ACHN (cell line): Measurements from ENCODE around the gene FAM136A.
"Not testable (repeated sequence)": the region's sequence is repeated elsewhere in the genome, so short reads cannot be mapped to it uniquely, and the experiment has no call there.

Experiments
- DNase-seq: peaks from one replicate; pipeline ENCODE4 v3.0.0-alpha.2; 2015
- in situ Hi-C: cut with HindIII; loops from 2 replicates; pipeline ENCODE4 v1.10.0; 2017; ENCODE audit warnings: low sequenced_read_pairs, low pct_ligation_motif_present, low pct_unique_long_range_greater_than_20kb

The FAM136A gene

GRCh38 chr2:70304498-70304897 lies 2.6 kb upstream of the FAM136A start:
- no peak for DNase-seq
- in situ Hi-C loops = loop anchor here (25.0 kb wide), 1 partner anchor 333 kb away; no protein-coding TSS in a partner anchor

GRCh38 chr2:70303186-70303585 lies 1.3 kb upstream of the FAM136A start:
- in situ Hi-C loops = loop anchor here (25.0 kb wide), 1 partner anchor 334 kb away; no protein-coding TSS in a partner anchor
- DNase-seq = no peak

DNA sequence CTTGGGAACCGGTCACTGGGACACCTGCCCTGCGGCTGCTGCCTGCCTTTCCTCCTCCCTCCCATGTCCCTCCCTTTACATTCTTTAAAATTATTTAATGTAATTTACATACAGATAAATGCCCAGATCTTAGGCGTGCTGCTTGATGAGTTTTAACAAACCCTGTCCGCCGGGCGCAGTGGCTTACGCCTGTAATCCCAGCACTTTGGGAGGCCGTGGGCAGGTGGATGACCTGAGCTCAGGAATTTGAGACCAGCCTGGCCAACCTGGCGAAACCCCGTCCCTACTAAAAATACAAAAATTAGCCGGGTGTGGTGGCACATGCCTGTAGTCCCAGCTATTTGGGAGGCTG lies 304 bp upstream of the FAM136A start:
- not testable (repeated sequence) for DNase-seq
- in situ Hi-C loops = loop anchor here (25.0 kb wide), 1 partner anchor 335 kb away; no protein-coding TSS in a partner anchor

DNA sequence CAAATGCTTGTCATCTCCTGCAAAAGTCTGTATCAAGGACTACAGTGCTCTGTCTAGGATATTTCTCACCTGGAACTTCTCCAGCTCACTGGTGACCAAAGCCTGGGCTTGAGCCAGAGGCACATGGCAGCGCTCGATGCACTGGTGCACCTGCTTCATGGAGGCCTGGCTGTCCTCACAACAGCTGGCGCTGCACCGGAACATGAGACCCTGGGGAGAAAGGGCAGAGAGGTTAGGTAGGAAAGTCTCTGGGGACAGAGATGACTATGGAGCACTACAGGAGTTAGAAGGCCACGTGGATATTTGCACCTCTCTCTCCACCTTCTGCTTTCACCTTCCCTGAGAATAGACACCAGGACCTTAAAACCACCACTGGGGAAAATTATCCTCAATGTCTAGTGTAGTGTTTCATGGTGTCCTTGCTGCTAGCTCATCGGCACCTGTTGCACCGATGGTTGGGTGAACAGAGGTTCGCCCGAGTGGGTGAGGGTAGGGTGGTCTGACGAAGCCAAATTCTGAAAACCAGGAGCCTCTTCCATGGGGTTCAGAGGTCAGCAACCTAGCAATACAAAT lies 1.0 kb downstream of the FAM136A start:
- no peak for DNase-seq
- in situ Hi-C loops = loop anchor here (25.0 kb wide), 1 partner anchor 336 kb away; no protein-coding TSS in a partner anchor

DNA sequence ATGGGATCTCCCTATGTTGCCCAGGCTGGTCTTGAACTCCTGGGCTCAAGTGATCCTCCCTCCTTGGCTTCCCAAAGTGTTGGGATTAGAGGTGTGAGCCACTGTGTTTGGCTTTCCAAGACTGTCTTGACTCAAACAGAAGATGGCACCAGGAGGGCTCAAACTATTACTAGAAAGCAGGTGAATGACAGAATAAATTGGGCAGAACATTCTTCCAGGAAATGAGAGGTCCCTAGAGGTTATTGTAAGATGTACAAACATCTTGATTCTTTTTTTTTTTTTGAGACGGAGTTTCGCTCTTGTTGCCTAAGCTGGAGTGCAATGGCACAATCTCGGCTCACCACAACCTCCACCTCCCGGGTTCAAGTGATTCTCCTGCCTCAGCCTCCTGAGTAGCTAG lies 4.0 kb downstream of the FAM136A start:
- in situ Hi-C loops, DNase-seq: not testable (repeated sequence)

DNA sequence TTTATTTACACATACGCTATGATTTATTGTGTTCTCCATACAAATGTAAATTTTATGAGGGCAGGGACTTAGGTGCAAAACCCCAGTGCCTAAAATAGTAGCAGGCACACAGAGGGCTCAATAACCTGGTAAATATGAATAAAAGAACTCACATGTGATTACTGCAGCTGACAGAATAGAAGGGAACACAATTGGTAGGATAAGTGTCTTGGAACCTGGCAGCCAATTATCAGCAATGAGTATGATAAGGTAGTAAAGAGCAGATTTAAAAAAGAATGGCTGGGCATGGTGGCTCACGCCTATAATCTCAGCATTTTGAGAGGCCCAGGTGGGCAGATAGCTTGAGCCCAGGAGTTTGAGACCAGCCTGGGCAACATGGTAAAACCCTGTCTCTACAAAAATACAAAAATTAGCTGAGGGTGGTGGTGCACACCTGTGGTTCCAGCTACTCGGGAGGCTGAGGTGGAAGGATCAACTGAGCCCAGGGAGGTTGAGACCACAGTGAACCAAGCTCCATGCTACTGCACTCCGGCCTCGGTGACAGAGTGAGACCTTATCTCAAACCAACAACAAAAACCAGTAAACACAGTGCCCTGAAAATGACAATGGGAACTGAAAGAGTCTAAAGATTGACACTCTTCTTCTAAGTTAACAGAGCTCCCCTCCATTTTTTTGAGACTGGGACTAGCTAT lies 18.2 kb downstream of the FAM136A start:
- DNase-seq = no peak
- in situ Hi-C loops = no loop called here

- no peak for DNase-seq
- in situ Hi-C loops = no loop called here
These were observed 19.4 kb downstream of the FAM136A start for GRCh38 chr2:70282439-70282838.

- in situ Hi-C loops = no loop called here
- no peak for DNase-seq
These were observed 21.5 kb downstream of the FAM136A start for GRCh38 chr2:70280242-70280798.

- in situ Hi-C loops = no loop called here
- DNase-seq = no peak
These were observed 31.5 kb downstream of the FAM136A start for GRCh38 chr2:70270323-70270722.

DNA sequence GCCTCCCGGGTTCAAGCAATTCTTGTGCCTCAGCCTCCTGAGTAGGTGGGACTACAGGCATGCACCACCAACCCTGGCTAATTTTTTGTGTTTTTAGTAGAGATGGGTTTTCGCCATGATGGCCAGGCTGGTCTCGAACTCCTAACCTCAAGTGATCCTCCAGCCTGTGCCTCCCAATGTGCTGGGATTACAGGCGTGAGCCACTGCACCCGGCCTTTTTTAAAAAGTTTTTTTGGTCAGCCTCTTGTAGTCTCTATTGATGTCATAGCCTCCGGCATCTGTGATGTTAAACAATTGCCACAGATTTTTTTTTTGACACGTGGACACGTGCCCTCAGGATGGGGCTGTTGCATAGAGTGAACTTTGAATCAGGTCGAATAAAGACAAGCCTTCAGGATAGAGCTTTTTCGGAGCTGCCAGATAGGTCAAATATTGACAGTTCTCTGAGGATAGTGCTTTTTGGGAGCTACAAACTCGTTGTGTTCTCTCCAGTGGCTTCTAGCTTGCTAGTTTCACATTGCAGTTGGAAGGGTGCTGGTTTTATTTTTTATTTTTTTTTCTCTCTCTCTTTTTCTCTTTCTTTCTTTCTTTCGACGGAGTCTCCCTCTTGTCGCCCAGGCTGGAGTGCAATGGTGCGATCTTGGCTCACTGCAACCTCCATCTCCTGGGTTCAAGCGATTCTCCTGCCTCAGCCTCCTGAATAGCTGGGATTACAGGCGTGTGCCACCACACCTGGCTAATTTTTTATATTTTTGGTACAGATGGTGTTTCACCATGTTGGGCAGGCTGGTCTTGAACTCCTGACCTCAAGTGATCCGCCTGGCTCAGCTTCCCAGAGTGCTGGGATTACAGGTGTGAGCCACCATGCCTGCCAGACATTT lies 32.2 kb downstream of the FAM136A start:
- in situ Hi-C loops, DNase-seq: not testable (repeated sequence)

GRCh38 chr2:70266925-70267324 lies 34.9 kb downstream of the FAM136A start:
- in situ Hi-C loops, DNase-seq: not testable (repeated sequence)

GRCh38 chr2:70261501-70261900 lies 40.4 kb downstream of the FAM136A start:
- in situ Hi-C loops = no loop called here

GRCh38 chr2:70258532-70258875 lies 43.4 kb downstream of the FAM136A start:
- in situ Hi-C loops = no loop called here
- no peak for DNase-seq

More at GRCh38 chr2:70261501-70261900, 40.4 kb downstream of the FAM136A start:
- DNase-seq = no peak

GRCh38 chr2:70255637-70256314 lies 46.1 kb downstream of the FAM136A start:
- in situ Hi-C loops = no loop called here
- no peak for DNase-seq

- in situ Hi-C loops = no loop called here
- no peak for DNase-seq
These were observed 51.4 kb downstream of the FAM136A start for GRCh38 chr2:70250434-70250833.

DNA sequence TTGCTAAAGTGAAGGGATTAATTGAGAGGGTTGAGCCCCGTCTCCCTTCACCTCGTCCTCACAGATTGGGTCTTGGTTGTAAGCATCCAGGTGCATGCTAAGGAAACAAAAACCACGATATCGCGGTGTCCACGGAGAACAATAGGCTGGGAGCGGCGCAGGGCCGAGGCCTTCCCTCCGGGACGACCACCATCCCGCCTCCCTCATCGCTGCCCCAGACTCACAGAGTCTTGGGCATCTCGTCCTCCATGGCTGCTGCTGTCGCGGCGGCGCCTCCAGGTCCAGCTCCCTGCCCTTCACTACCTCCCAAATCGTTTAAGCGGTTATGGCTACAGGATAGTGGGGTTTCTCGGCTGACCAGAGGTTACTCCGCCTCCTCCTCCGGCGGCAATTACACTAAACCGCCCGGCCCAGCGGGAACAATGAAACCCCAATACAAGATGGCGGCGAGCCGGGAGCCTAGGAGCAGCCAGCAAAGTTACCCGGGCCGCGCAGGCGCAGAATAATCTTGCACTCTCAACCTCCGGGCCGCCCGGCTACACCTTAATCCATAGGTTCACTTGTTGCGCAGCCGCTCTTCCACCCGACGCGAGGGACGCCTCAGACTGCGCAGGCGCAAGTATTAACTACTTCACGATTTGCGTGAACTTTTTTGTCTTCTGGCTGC lies 53.6 kb downstream of the FAM136A start, which contains the start of gene TIA1:
Gene TIA1, minus strand, starts transcription at position 448 of the 667 bp plus-strand sequence. Its CDS starts 198 bp downstream, at position 250.
- in situ Hi-C loops = no loop called here

DNA sequence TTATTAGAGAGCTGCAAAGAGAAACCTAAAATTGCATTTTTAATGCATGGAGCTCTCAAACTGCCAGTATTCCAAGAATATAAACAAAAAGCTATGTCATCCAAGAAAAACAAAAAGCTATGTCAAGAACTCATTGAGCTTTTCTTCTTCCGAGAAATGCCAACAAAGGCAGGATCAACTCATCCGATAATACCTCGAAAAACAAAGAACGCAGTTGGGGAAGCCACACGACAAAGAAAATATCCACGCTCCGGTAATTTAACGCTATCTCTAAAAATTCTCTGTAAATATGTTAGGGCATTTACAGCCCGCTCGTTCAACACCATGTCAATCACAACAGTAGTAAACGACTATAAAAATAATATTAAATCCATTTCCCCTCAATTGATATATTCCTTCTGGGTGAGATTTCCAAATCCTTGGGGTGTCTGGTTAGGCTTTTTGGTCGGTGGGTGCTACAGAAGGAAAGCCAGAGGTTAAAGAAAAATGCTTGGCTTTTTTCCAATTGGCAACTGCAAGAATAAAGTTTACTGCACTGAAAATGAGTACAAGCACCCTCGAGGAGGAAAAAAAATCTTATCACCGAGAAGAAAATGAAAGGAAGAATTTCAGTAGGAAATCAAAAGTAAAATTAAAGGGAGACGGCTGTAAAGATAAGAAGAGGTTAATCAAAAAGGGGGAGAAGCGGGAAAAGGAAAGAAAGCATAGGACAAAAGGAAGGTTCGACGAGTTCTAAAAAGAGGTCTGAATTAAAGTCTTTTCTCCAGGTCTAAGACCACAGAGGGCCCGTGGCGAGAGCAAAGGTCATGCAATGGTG lies 54.3 kb downstream of the FAM136A start:
- in situ Hi-C loops = no loop called here
- peak; percentile 39 for DNase-seq

More for the DNA sequence above, 53.6 kb downstream of the FAM136A start, which contains the start of gene TIA1:
- DNase-seq = peak; percentile 99
